Prostate gland (tissue), 2 donors: ENCODE measurements around the gene DNM2. TPM values are rescaled to one million over a fixed set of nuclear protein-coding genes. Genes with fewer than 3 reads are reported as not detected.

Experiments
- DNase-seq: peaks from one replicate; pipeline ENCODE4 v3.0.0-alpha.2; 2019; ENCODE audit warnings: low spot score
- H3K27ac ChIP-seq, 2 donors: fragments of 200-600 bp; sonication (generic); 2 replicates each; pipeline ENCODE4 v1.5.1; 2017 to 2019
- H3K27me3 ChIP-seq: fragments of 200-600 bp; sonication (generic); replicated peaks from 2 replicates; pipeline ENCODE4 v1.5.1; 2019; ENCODE audit not compliant: insufficient read depth
- H3K36me3 ChIP-seq, 2 donors: fragments of 200-600 bp; sonication (generic); 1 replicate in 1 of 2; 2 replicates in 1 of 2; pipeline versions ENCODE4 v1.5.1 to v1.8.1; 2017 to 2019
- H3K4me1 ChIP-seq: fragments of 200-600 bp; sonication (generic); replicated peaks from 2 replicates; pipeline ENCODE4 v1.5.1; 2019
- H3K4me3 ChIP-seq, 2 donors: fragments of 200-600 bp; sonication (generic); 2 replicates each; pipeline ENCODE4 v1.5.1; 2017 to 2019
- H3K9me3 ChIP-seq: fragments of 200-600 bp; sonication (generic); 2 replicates; pipeline ENCODE4 v1.5.1; 2017
- POLR2A ChIP-seq: fragments of 450-650 bp; IDR thresholded peaks from one replicate; pipeline ENCODE4 v1.6.1; 2016; ENCODE audit warnings: antibody characterized with exemption, mild to moderate bottlenecking
- POLR2AphosphoS5 ChIP-seq: sonication (generic); formaldehyde crosslinking; IDR thresholded peaks from one replicate; pipeline ENCODE4 v1.6.1; 2017; ENCODE audit warnings: antibody characterized with exemption
- WGBS: methylation state at CpG from one replicate; pipeline ENCODE4 v1.1.5; 2018; 5-methylcytosine and 5-hydroxymethylcytosine counted together
- intact Hi-C: fragments of 100-400 bp; cut with DNase I; formaldehyde crosslinking; loops from one replicate; pipeline ENCODE4 v1.14.2; 2022
- total RNA-seq, 2 donors: library from RNA; depleted of rRNA; stranded (reverse); fragments of >200 nt; gene quantifications; one replicate each; pipeline ENCODE4 v1.1.0, GENCODE V29; 2016
- TF ChIP-seq, protein P1 (sequence below), 4 experiments: fragments of 200-600 bp in 2 of 4; fragments of 450-650 bp in 2 of 4; sonication (generic) in 2 of 4; IDR thresholded peaks; 1 replicate in 3 of 4; 2 replicates in 1 of 4; pipeline ENCODE4 v1.5.1; 2016 to 2019; ENCODE audit warnings: antibody characterized with exemption in 4 of 4, mild to moderate bottlenecking in 2 of 4, moderate library complexity in 2 of 4

The DNM2 gene
- total RNA-seq, 2 donors from 2014 or later = 137 to 279 TPM

DNA sequence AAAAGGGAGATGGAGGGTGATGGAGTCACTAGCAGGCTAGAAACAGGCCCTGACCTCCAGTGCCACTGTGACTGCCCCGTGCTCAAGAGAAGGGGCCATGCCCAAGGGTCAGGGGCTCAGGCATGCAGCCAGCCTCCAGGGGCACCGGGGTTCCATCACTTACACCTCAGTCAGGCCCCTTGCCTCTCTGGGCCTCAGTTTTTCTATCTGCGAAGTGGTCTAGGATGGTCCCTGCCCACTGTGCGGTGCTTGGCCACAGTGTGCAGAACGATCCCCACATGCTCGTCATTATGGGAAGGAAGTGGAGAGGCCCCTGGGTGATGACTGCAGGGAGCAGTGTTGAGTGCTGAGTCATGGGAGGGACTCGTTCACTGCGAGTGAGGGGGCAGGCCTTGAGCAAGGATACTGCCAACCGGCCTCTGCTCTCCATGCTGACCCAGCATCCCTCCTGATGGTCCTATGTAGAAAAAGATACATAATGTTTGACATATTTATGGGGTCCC is 95.1 kb downstream of the DNM2 start:
- intact Hi-C loops = no loop called here
- no peaks in the 10 kb centered on the region for H3K36me3 ChIP-seq
- no peaks in the 10 kb centered on the region for H3K4me1 ChIP-seq
- no peaks in the 10 kb centered on the region for H3K27me3 ChIP-seq
- H3K4me3 ChIP-seq = no peak overlapping the region
- 46% methylated on average over 9 of the region's 9 CpGs for WGBS
- no peak for TF ChIP-seq POLR2A
- H3K9me3 ChIP-seq = no peaks in the 10 kb centered on the region
- H3K27ac ChIP-seq = no peak overlapping the region
- no peak for DNase-seq

DNA sequence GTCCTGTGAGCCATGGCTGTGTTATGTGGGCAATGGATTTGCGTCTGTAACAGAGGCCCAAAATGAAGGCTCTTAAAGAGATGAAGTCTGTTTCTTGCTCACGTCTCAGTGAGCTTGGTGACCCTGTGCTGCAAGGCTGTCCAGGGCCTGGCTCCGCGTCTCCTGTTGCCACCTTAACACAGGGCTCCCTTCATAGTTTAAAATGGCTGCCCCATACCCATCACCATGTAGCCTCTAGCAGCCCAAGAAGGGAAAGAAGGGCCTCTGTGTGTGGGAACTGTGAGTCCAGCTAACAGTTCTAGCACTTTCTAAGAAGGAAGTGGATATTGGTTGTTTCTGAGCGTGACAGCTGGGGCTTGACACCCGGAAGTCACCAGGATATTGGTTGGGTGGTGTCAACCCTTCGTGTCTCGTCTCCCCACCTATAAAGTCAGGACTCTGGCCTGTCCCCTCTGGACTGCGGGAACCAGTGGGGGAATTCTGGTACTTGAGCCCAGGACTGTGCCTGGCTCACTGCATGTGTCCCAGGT is 97.2 kb downstream of the DNM2 start:
- Histone ChIP-seq H3K27ac (no peak overlapping the region), H3K4me3 (no peak overlapping the region), H3K4me1 (no peaks in the 10 kb centered on the region), H3K27me3 (no peaks in the 10 kb centered on the region), H3K9me3 (no peaks in the 10 kb centered on the region), H3K36me3 (no peaks in the 10 kb centered on the region)
- TF ChIP-seq, protein P1, sequence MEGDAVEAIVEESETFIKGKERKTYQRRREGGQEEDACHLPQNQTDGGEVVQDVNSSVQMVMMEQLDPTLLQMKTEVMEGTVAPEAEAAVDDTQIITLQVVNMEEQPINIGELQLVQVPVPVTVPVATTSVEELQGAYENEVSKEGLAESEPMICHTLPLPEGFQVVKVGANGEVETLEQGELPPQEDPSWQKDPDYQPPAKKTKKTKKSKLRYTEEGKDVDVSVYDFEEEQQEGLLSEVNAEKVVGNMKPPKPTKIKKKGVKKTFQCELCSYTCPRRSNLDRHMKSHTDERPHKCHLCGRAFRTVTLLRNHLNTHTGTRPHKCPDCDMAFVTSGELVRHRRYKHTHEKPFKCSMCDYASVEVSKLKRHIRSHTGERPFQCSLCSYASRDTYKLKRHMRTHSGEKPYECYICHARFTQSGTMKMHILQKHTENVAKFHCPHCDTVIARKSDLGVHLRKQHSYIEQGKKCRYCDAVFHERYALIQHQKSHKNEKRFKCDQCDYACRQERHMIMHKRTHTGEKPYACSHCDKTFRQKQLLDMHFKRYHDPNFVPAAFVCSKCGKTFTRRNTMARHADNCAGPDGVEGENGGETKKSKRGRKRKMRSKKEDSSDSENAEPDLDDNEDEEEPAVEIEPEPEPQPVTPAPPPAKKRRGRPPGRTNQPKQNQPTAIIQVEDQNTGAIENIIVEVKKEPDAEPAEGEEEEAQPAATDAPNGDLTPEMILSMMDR (IDR thresholded peaks at IDR 0.05) = no peak
- no peak for TF ChIP-seq POLR2AphosphoS5
- no peak for TF ChIP-seq POLR2A
- intact Hi-C loops = no loop called here
- 96% methylated on average over 9 of the region's 9 CpGs for WGBS
- no peak for DNase-seq

DNA sequence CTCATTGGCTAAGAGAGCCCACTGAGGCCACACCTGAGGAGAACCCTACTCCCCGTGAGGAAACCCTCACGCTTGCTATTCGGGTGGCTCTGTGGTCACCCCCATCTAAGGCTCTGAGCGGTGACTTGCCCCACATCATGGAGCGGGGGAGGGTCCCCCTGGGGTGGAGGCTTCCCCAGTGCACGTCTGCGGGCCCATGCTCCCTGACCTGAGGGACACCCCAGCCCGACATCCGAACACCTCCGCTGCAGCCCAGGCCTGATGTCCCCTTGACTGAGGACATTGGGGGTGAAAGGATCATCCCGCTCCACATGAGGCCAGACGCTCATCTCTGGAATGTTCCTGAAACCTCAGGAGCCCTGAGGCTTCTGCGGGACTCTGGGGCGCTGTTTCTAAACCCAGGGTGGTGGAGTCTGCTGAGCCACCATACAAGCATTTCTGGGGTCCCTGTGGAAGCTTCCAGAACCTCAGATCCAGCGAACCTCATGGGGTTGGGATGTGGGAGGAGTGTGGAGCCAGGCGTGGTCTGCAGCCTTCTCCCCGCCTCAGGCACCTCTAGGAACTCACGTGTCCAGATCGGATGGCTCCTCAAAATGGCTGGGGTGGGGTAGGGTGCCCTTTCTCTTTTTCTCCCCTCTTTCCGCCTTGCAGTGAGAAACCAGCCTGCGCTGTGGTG is 98.2 kb downstream of the DNM2 start:
- no peaks in the 10 kb centered on the region for H3K9me3 ChIP-seq
- no peak for DNase-seq
- WGBS = 90% methylated on average over 21 of the region's 21 CpGs
- intact Hi-C loops = no loop called here
- H3K36me3 ChIP-seq = peaks cover 4 to 8% of the 10 kb centered on the region in 2 donors
- no peaks in the 10 kb centered on the region for H3K4me1 ChIP-seq
- no peaks in the 10 kb centered on the region for H3K27me3 ChIP-seq
- peak overlapping the region; percentile 54 to 65 for H3K27ac ChIP-seq
- TF ChIP-seq, protein P1 (IDR thresholded peaks at IDR 0.05) = no peak
- TF ChIP-seq POLR2A = no peak
- TF ChIP-seq POLR2AphosphoS5 = no peak
- peak overlapping the region; percentile 6 to 20 for H3K4me3 ChIP-seq

DNA sequence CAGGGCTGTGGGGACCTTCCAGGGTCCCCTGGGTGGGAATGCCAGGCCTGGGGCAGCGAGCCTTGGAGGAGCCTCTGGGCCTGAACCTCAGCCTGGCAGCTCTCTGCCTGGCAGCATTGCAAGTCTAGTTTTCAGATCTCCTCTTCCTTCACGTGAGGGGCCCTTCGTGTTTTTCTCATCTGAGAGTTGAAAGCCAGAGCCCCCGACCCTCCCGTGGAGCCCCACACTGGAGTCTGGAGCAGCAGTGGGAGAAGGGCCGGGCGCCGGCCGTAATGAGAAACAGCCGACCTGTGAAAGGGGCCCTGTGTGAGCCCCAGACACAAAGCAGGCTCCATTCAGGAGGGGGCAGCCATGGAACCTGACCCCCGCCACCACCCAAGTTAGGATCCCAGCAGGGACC is 98.8 kb downstream of the DNM2 start:
- Histone ChIP-seq H3K4me1 (no peaks in the 10 kb centered on the region), H3K27ac (peak overlapping the region; percentile 54 to 65), H3K36me3 (peaks cover 4 to 12% of the 10 kb centered on the region in 2 donors), H3K9me3 (no peaks in the 10 kb centered on the region), H3K27me3 (no peaks in the 10 kb centered on the region), H3K4me3 (peak overlapping the region; percentile 6 to 20)
- intact Hi-C loops = no loop called here
- WGBS = 79% methylated on average over 11 of the region's 11 CpGs
- TF ChIP-seq, protein P1 (IDR thresholded peaks at IDR 0.05) = no peak
- TF ChIP-seq POLR2AphosphoS5 (no peak), POLR2A (no peak)
- DNase-seq = no peak

DNA sequence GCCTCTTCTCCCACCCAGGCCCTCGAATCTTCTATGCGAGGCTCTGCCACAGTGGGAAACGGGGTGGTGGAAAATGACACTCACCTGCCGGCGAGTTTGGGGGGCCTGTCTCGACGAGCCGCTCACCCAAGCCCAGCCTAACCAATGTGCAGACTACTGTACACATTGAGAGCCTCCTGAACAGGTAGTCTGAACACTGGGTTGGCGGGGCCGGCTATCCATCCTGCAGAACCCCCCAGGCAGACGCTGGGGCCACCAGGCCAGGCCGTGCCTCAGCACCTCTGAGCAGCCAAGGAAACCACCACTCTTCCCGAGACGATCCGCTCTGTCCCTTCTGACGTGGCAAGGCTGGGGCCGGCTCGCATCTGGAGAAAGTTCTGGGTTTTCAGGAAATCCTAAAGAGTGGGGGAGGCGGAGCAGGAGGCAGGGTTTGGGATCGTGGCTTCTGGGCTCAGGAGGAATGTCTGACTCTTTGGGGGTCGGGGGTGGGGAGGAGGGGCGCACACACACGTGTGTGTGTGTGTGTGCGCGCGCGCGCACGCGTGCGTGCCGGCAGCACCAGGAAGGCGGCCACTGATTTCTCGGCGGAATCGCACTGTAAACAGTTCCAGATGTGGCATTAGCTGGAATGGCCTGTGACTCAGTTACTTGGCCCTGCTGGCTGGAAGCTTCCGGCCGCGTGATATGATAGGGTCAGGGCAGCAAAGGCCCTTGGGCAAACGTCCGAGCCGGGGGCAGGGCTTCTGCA is 99.6 kb downstream of the DNM2 start:
- DNase-seq = no peak
- WGBS = 61% methylated on average over 40 of the region's 42 CpGs
- peak overlapping the region; percentile 6 to 20 for H3K4me3 ChIP-seq
- H3K36me3 ChIP-seq = peaks cover 4 to 12% of the 10 kb centered on the region in 2 donors
- no peaks in the 10 kb centered on the region for H3K4me1 ChIP-seq
- H3K9me3 ChIP-seq = no peaks in the 10 kb centered on the region
- TF ChIP-seq, protein P1 (IDR thresholded peaks at IDR 0.05) = no peak
- peak overlapping the region; percentile 61 to 65 for H3K27ac ChIP-seq
- H3K27me3 ChIP-seq = no peaks in the 10 kb centered on the region
- intact Hi-C loops = no loop called here
